ENCODE results near the gene SLC16A9. TPM values are rescaled to one million over a fixed set of nuclear protein-coding genes. Genes with fewer than 3 reads are reported as not detected.
"Not testable (repeated sequence)": the region's sequence is repeated elsewhere in the genome, so short reads cannot be mapped to it uniquely, and the experiment has no call there.

The SLC16A9 gene
- total and polyA plus RNA-seq, 4 donors = 0.70 to 6.0 (median 1.9) TPM

DNA sequence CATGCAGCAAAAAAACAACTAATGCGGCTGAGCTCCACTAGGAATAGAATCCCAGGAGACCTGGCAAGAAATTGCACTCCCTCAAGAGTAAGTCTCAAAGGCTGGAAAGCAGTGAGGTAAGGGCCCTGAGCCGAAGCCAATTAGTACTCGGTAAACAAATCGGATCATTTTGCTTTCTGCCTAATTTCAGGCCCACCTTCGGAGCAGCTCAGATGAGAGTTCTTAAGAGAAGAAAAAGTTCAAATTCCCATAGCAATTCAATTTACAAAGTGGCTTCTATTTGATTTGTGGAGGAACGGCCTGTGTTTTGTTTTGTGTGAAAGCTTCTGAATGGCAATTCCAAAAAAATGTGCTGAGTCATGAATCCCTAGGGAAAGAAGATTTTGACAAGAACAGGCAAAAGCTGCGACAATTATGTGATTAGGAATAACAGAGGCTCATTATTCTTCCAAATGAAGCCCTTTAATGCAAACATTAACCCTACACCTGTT, 60.9 kb downstream of the SLC16A9 start:
- no peak overlapping the region for H3K27ac ChIP-seq (ENCODE audit: low read depth in 1 of 2, low read length in 1 of 2)
- no peaks in the 10 kb centered on the region for H3K4me1 ChIP-seq (ENCODE audit: control insufficient read depth in 5 of 5, insufficient read depth in 5 of 5, low read length in 5 of 5)
- WGBS, 2 donors = 63 to 83% methylated on average over 7 of the region's 7 CpGs
- no peaks in the 10 kb centered on the region for H3K27me3 ChIP-seq (ENCODE audit: control insufficient read depth in 3 of 3, insufficient read depth in 3 of 3, low read length in 2 of 3)
- DNase-seq (peak in 1 of 3 donors; percentile 19), ATAC-seq (ENCODE audit: insufficient read depth, low FRiP score) (no peak)
- peaks cover 0 to 3% (median 0%) of the 10 kb centered on the region in 4 donors for H3K36me3 ChIP-seq (ENCODE audit: control insufficient read depth in 4 of 4, insufficient read depth in 4 of 4, low read length in 4 of 4)
- no peak overlapping the region for H3K9ac ChIP-seq (ENCODE audit: insufficient read depth in 1 of 2, low read length in 2 of 2)
- TF ChIP-seq CTCF (IDR thresholded peaks at IDR 0.05; ENCODE audit: control extremely low read depth, extremely low read depth) = no peak
- peaks cover 0 to 5% (median 0%) of the 10 kb centered on the region in 4 donors for H3K9me3 ChIP-seq (ENCODE audit: control insufficient read depth in 4 of 4, insufficient read depth in 3 of 4, low read length in 3 of 4)
- no peak overlapping the region for H3K4me3 ChIP-seq

GRCh38 chr10:59644841-59645240, 64.8 kb downstream of the SLC16A9 start:
- DNase-seq = no peak
- Histone ChIP-seq H3K4me1 (ENCODE audit: control insufficient read depth in 5 of 5, insufficient read depth in 5 of 5, low read length in 5 of 5) (no peaks in the 10 kb centered on the region), H3K9me3 (ENCODE audit: control insufficient read depth in 4 of 4, insufficient read depth in 3 of 4, low read length in 3 of 4) (peaks cover 0 to 5% (median 0%) of the 10 kb centered on the region in 4 donors), H3K4me3 (no peak overlapping the region), H3K36me3 (ENCODE audit: control insufficient read depth in 4 of 4, insufficient read depth in 4 of 4, low read length in 4 of 4) (no peaks in the 10 kb centered on the region), H3K9ac (ENCODE audit: insufficient read depth in 1 of 2, low read length in 2 of 2) (no peak overlapping the region), H3K27ac (ENCODE audit: low read depth in 1 of 2, low read length in 1 of 2) (no peak overlapping the region), H3K27me3 (ENCODE audit: control insufficient read depth in 3 of 3, insufficient read depth in 3 of 3, low read length in 2 of 3) (no peaks in the 10 kb centered on the region)
- TF ChIP-seq CTCF (IDR thresholded peaks at IDR 0.05; ENCODE audit: control extremely low read depth, extremely low read depth) = no peak
- no peak for ATAC-seq (ENCODE audit: insufficient read depth, low FRiP score)

GRCh38 chr10:59641688-59642087, 68.0 kb downstream of the SLC16A9 start:
- H3K4me3 ChIP-seq; DNase-seq; ATAC-seq (ENCODE audit: insufficient read depth, low FRiP score); H3K9me3 ChIP-seq (ENCODE audit: control insufficient read depth in 4 of 4, insufficient read depth in 3 of 4, low read length in 3 of 4); H3K27ac ChIP-seq (ENCODE audit: low read depth in 1 of 2, low read length in 1 of 2); H3K36me3 ChIP-seq (ENCODE audit: control insufficient read depth in 4 of 4, insufficient read depth in 4 of 4, low read length in 4 of 4); H3K4me1 ChIP-seq (ENCODE audit: control insufficient read depth in 5 of 5, insufficient read depth in 5 of 5, low read length in 5 of 5); H3K27me3 ChIP-seq (ENCODE audit: control insufficient read depth in 3 of 3, insufficient read depth in 3 of 3, low read length in 2 of 3); H3K9ac ChIP-seq (ENCODE audit: insufficient read depth in 1 of 2, low read length in 2 of 2): not testable (repeated sequence)

GRCh38 chr10:59635502-59636290, 74.0 kb downstream of the SLC16A9 start:
- no peaks in the 10 kb centered on the region for H3K9me3 ChIP-seq (ENCODE audit: control insufficient read depth in 4 of 4, insufficient read depth in 3 of 4, low read length in 3 of 4)
- H3K27me3 ChIP-seq (ENCODE audit: control insufficient read depth in 3 of 3, insufficient read depth in 3 of 3, low read length in 2 of 3) = no peaks in the 10 kb centered on the region
- H3K4me1 ChIP-seq (ENCODE audit: control insufficient read depth in 5 of 5, insufficient read depth in 5 of 5, low read length in 5 of 5) = peaks cover 0 to 1% (median 0%) of the 10 kb centered on the region in 5 donors
- H3K36me3 ChIP-seq (ENCODE audit: control insufficient read depth in 4 of 4, insufficient read depth in 4 of 4, low read length in 4 of 4) = no peaks in the 10 kb centered on the region
- no peak overlapping the region for H3K4me3 ChIP-seq
- H3K27ac ChIP-seq (ENCODE audit: low read depth in 1 of 2, low read length in 1 of 2) = no peak overlapping the region
- ATAC-seq (ENCODE audit: insufficient read depth, low FRiP score) (no peak), DNase-seq (no peak)
- 85 to 86% methylated on average over 1 of the region's 1 CpG for WGBS, 2 donors
- no peak overlapping the region for H3K9ac ChIP-seq (ENCODE audit: insufficient read depth in 1 of 2, low read length in 2 of 2)
- TF ChIP-seq CTCF (IDR thresholded peaks at IDR 0.05; ENCODE audit: control extremely low read depth, extremely low read depth) = no peak

Measured in lung (tissue), 12 donors.